GM18508 (cell line): ENCODE measurements around the gene MED16.

ENCODE experiments used
- ATAC-seq: cut with Tn5 transposase; IDR thresholded peaks from one replicate; pipeline ENCODE4 v1.9.1; 2021; ENCODE audit warnings: moderate number of reproducible peaks; ENCODE audit not compliant: insufficient read depth, unreplicated experiment

MED16 gene

GRCh38 chr19:912181-913079 is 19.4 kb upstream of the MED16 start:
- no peak for ATAC-seq

GRCh38 chr19:911197-912033 is 18.4 kb upstream of the MED16 start:
- no peak for ATAC-seq

GRCh38 chr19:907183-907853 is 14.3 kb upstream of the MED16 start:
- ATAC-seq, result no peak

GRCh38 chr19:906480-906879 is 13.5 kb upstream of the MED16 start:
- no peak for ATAC-seq

GRCh38 chr19:904545-904944 is 11.6 kb upstream of the MED16 start:
- no peak for ATAC-seq

GRCh38 chr19:903266-903797 is 10.3 kb upstream of the MED16 start:
- ATAC-seq, result no peak

- no peak for ATAC-seq
Measured at GRCh38 chr19:902446-903226, 9.6 kb upstream of the MED16 start.

GRCh38 chr19:902093-902370 is 9.0 kb upstream of the MED16 start:
- ATAC-seq, result no peak

GRCh38 chr19:901216-902092 is 8.5 kb upstream of the MED16 start:
- no peak for ATAC-seq

- no peak for ATAC-seq
Measured at GRCh38 chr19:900302-901111, 7.5 kb upstream of the MED16 start.

- no peak for ATAC-seq
Measured at GRCh38 chr19:900043-900301, 7.0 kb upstream of the MED16 start.

- no peak for ATAC-seq
Measured at GRCh38 chr19:899336-900042, 6.5 kb upstream of the MED16 start.

GRCh38 chr19:898663-899062 is 5.7 kb upstream of the MED16 start:
- ATAC-seq, result no peak

GRCh38 chr19:897442-898039 is 4.6 kb upstream of the MED16 start:
- ATAC-seq, result no peak

- ATAC-seq, result no peak
Measured at GRCh38 chr19:896999-897398, 4.0 kb upstream of the MED16 start.

GRCh38 chr19:896434-896833 is 3.4 kb upstream of the MED16 start:
- ATAC-seq, result no peak

- ATAC-seq, result no peak
Measured at GRCh38 chr19:892243-892893, 619 bp downstream of the MED16 start.
